Upper lobe of right lung (tissue), 1 donor: ENCODE measurements around the gene CSPG4. TPM values are rescaled to one million over a fixed set of nuclear protein-coding genes. Genes with fewer than 3 reads are reported as not detected.
A peak's percentile ranks its signal among the peaks of the same experiment; 100 is the strongest.

Experiments used
- ATAC-seq: fragments of 200-7000 bp; cut with Tn5 transposase; one replicate; pipeline ENCODE4 v1.9.1; 2020; ENCODE audit warnings: mild to moderate bottlenecking, moderate library complexity
- DNase-seq: peaks from one replicate; pipeline ENCODE4 v3.0.0-alpha.2; 2020
- H3K27ac ChIP-seq: fragments of 200-600 bp; one replicate; pipeline ENCODE4 v1.8.0; 2022
- H3K27me3 ChIP-seq: fragments of 200-600 bp; one replicate; pipeline ENCODE4 v1.8.0; 2022; ENCODE audit warnings: mild to moderate bottlenecking
- H3K36me3 ChIP-seq: fragments of 200-600 bp; one replicate; pipeline ENCODE4 v1.8.0; 2022
- H3K4me1 ChIP-seq: fragments of 200-600 bp; one replicate; pipeline ENCODE4 v1.8.0; 2022
- H3K4me3 ChIP-seq: fragments of 200-600 bp; one replicate; pipeline ENCODE4 v1.8.0; 2022; ENCODE audit warnings: mild to moderate bottlenecking
- H3K9me3 ChIP-seq: fragments of 200-600 bp; one replicate; pipeline ENCODE4 v1.8.0; 2022
- intact Hi-C: fragments of 100-400 bp; cut with DNase I; formaldehyde crosslinking; loops from one replicate; pipeline ENCODE4 v1.11.0; 2022
- total RNA-seq: library from RNA; stranded (reverse); fragmentation: NEBNext Ultra II Directional; extraction: Animal tissue kit (Norgen Biotek cat#: 25700); gene quantifications from one replicate; pipeline ENCODE4 v1.2.1, GENCODE V29; 2021
- TF ChIP-seq, protein P1 (sequence below): fragments of 200-600 bp; IDR thresholded peaks from one replicate; pipeline ENCODE4 v1.8.0; 2022; ENCODE audit warnings: antibody characterized with exemption
- donor health status: DM: no; HTN: yes; CAD: no; lungs with severe emphysema.

Gene CSPG4
- total RNA-seq, 1 donor from 2014 or later = 12.6 TPM

DNA sequence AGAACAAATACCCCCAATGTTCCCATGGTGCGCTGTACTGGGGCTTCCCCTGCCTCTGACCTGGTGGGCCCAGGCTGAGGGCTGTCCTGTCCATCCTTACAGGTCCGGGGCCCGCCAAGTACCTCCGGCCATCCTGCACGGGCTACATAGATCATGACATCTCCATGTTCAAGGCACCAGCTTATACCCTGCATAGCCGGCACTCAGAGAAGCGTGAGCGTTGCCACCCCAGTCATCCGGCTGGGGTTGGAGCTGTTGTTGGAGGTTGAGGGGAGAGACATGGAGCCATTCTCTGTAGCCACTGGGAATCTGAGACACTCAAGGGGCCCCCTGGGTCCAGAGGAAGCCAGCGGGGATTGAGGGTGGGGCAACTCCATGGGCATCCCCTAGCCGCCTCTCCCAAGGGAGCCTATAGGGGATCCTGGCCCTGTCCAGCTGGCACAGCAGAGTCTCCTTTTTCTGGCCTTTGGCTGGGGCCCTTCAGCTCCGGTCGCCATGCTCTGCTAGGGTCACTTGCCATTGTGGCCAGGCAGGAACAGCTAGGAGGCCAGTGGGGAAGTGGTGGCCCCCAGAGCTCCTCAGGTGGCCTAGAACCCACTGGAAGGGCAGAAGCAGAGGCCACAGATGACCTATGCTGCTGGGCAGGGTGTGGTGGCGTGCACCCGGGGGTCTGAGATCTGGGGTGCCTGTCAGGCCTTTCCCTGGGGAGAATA is 12.5 kb upstream of the CSPG4 start:
- H3K27ac ChIP-seq = no peak overlapping the region
- peak; percentile 49 for DNase-seq

DNA sequence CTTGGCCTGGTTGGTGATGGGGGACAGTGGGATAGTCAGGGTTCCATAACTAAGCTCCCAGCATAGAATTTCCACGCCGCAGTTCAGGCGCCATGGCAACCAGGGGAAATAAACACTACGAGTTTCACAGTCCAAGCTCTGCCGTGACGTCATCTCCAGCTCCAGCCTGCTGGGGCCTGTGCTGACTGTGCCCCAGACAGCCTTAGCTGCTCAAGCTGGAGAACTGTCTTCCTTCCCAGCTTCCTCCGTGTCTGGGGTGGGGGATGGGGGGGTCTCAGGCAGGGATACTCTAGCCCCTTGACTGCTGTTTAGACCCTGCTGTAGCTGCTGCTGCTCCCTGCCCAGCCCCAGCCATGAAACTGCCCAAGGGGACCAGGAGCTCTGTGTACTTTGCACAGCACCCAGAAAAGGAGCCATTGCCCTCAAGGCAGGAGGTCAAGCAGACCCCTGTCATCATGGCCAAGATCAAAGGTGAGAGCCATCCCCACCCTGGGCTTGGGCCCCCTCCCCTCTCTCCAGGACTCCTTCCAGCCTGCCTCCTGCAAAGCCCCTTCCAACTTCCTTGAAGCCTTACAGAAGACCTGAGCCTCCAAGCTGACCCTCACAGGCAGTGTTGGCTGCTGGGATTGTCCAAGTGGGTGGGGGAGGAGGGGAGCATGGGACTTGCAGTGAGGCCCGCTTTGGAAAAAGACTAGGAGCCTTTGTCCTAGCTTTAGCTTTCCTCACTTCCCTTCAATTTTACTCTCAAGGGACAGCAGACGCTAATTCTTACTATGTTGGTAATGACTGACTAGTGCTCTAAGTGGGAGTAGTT is 11.4 kb upstream of the CSPG4 start:
- DNase-seq (peak; percentile 87), ATAC-seq (peak; percentile 79)
- TF ChIP-seq, protein P1, sequence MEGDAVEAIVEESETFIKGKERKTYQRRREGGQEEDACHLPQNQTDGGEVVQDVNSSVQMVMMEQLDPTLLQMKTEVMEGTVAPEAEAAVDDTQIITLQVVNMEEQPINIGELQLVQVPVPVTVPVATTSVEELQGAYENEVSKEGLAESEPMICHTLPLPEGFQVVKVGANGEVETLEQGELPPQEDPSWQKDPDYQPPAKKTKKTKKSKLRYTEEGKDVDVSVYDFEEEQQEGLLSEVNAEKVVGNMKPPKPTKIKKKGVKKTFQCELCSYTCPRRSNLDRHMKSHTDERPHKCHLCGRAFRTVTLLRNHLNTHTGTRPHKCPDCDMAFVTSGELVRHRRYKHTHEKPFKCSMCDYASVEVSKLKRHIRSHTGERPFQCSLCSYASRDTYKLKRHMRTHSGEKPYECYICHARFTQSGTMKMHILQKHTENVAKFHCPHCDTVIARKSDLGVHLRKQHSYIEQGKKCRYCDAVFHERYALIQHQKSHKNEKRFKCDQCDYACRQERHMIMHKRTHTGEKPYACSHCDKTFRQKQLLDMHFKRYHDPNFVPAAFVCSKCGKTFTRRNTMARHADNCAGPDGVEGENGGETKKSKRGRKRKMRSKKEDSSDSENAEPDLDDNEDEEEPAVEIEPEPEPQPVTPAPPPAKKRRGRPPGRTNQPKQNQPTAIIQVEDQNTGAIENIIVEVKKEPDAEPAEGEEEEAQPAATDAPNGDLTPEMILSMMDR = no peak
- H3K27ac ChIP-seq = peak overlapping the region; percentile 82
- intact Hi-C loops = no loop called here
- no peaks in the 10 kb centered on the region for H3K9me3 ChIP-seq
- no peak overlapping the region for H3K4me3 ChIP-seq
- no peaks in the 10 kb centered on the region for H3K36me3 ChIP-seq
- peaks cover 7% of the 10 kb centered on the region for H3K4me1 ChIP-seq
- H3K27me3 ChIP-seq = no peaks in the 10 kb centered on the region

More for the DNA sequence above, 12.5 kb upstream of the CSPG4 start:
- H3K4me1 ChIP-seq = peaks cover 7% of the 10 kb centered on the region
- no peak for ATAC-seq
- intact Hi-C loops = no loop called here
- TF ChIP-seq, protein P1 = no peak
- H3K27me3 ChIP-seq = no peaks in the 10 kb centered on the region
- no peaks in the 10 kb centered on the region for H3K9me3 ChIP-seq
- H3K36me3 ChIP-seq = no peaks in the 10 kb centered on the region
- H3K4me3 ChIP-seq = no peak overlapping the region

DNA sequence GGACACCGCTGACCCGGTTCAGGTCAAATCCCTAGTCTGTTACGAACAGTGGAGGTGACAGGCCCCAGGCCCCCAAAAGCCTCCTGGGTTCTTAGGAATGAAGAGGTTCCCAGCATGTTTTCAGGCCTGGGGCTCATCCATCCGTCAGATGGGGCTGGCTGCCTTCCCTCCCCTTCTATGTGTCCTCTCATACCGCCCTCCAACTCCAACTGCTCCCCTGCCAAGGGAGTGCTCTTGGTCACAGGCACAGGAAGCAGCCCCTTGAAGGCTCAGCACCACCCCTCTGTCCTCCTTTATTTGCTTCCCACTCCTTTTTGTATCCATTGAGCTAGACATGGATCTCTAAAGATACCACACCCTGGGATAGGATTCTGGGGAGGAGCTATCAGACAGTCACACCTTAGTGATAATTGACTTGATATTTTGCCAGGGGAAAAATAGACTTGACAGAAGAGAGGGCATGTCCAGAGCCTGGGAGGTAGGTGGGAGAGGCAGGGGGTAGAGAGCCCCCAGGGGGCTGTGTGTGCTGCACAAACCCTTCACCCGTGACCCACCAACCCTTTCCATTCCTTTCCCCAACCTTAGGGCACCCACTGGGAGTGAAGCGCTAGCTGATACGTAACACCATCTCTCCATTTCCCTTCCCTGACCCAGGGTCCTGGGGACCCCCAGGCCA is 10.7 kb upstream of the CSPG4 start:
- H3K27ac ChIP-seq = peak overlapping the region; percentile 82
- no peak overlapping the region for H3K4me3 ChIP-seq
- intact Hi-C loops = no loop called here
- ATAC-seq = no peak
- H3K9me3 ChIP-seq = no peaks in the 10 kb centered on the region
- H3K4me1 ChIP-seq = peaks cover 7% of the 10 kb centered on the region
- DNase-seq = no peak
- H3K36me3 ChIP-seq = no peaks in the 10 kb centered on the region
- TF ChIP-seq, protein P1 = no peak
- H3K27me3 ChIP-seq = no peaks in the 10 kb centered on the region

DNA sequence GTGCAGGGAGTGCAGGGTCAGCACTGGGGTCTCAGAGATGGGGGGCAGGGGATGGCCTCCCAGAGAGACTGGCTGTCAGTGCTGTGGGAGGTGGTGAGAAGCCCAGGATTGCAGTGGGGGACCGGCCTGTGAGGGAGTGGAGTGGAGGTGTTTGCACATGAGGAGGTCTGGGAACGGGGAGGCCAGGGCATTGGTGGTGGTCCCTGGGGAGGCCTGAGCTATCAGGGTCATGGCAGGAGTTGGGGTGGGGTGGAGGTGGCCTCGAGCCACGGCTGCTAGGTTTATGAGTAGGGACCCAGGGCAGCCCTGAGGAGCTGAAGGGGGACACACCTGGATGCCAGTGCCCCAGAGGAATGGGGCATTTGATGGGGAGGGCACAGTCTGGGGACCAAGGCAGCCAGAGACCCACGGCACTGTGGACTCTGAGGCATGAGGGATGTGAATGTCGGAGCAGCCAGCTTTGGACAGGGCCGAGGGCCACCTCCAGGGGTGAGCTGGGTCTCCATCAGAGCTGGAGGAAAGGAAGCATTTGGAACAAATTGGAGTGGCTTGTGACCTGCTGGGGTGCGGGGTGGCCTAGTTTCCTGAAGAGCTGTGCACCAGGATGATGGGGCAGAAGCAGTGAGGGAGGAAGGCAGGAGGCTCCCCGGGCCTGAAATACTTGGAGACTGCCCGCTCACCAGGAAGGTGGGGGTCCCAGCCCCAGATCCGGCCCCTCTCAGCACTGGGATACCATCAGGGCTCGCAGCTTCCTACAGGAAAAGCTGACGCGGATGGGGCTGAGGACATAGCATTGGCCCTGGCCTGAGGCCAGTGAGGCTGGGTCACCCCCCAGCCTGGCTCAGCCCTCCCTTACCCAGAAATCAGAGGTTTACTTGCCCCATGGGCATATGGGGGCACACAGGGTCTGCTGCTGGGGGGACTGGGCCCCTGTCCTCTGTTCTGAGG is 9.5 kb upstream of the CSPG4 start:
- no peaks in the 10 kb centered on the region for H3K9me3 ChIP-seq
- intact Hi-C loops = no loop called here
- DNase-seq (no peak), ATAC-seq (no peak)
- H3K27me3 ChIP-seq = no peaks in the 10 kb centered on the region
- H3K36me3 ChIP-seq = no peaks in the 10 kb centered on the region
- TF ChIP-seq, protein P1 = no peak
- no peak overlapping the region for H3K27ac ChIP-seq
- peaks cover 7% of the 10 kb centered on the region for H3K4me1 ChIP-seq
- no peak overlapping the region for H3K4me3 ChIP-seq

DNA sequence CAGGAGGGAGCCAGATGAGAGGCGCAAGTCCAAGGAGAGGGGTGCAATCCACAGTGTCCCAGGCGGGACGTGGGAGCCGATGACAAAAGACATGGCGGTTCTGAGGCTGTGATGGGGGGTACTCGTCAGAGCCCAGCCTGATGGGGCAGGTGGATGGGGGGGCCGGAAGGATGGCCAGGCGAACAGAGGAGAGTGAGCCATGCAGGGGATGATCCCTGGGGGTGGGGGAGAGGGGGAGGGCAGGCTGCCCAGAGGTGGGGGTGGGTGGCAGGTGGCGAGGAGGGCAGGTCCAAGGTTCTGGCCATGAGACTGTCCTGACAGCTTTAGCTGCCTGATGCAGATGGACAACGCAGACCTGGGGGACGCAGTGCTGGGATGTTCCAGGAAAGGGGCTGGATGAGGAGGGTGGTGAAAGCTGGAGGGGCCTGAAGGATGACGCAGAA is 8.9 kb upstream of the CSPG4 start:
- Histone ChIP-seq H3K4me3 (no peak overlapping the region), H3K27ac (no peak overlapping the region), H3K9me3 (no peaks in the 10 kb centered on the region), H3K27me3 (no peaks in the 10 kb centered on the region), H3K36me3 (no peaks in the 10 kb centered on the region), H3K4me1 (peaks cover 7% of the 10 kb centered on the region)
- TF ChIP-seq, protein P1 = no peak
- ATAC-seq (no peak), DNase-seq (no peak)
- intact Hi-C loops = no loop called here
